Measurements from ENCODE around the gene GPR152.

DNA sequence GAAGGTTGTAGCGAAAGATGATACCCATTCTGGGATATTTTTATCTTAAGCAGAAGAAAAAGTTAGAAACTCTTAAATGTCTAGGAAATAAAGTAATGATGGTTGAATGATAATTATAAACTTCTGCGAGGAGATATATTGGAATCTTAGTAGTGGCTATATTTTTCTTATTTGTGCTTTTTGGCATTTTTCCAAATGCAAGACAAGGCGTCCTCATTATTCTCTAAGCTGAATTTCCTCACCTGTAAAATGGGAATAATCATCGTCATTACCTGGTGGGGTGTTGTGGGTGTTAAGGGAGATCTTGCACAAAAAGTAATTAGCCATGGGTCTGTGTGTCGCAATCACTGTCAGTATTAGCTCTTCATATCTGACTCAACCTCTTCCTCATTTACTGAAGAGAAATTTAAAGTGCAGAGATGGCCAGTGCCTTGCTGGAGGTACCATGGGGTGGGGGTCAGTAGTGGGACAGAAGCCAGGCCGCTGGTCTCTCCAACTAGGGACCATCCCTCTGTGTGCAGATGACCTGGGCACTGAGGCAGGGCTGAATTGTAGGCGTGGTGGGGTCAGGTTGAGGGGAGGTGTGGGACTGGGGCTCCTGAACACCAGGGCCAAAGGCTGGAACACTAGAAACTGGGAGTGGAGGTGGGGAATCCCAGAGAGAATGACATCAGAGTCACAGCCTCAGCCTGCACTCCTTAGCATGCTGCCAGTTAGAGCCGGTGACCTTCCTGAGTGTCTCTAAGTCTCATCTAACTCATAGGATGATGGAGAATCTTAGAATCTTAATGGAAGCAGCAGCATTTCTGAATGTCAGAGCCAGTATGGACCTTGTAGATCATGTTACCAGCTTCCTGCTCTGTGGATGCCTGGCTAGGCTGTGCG, 48.5 kb upstream of the GPR152 start:
- TF ChIP-seq POLR2AphosphoS5 (IDR thresholded peaks at IDR 0.05; ENCODE audit: low read depth, low read length), result no peak
- TF ChIP-seq TAF1 (IDR thresholded peaks at IDR 0.05; ENCODE audit: low read depth, low read length), result no peak
- no peak for TF ChIP-seq ATF2 (IDR thresholded peaks at IDR 0.05; ENCODE audit: low read length)
- no peak for TF ChIP-seq SP1 (IDR thresholded peaks at IDR 0.05; ENCODE audit: low read depth, low read length)
- TF ChIP-seq EZH2 (IDR thresholded peaks at IDR 0.05; ENCODE audit: low read depth, low read length, severe bottlenecking), result no peak

All from H1 (cell line).